ENCODE data around the gene ANOS1.
"Not testable (repeated sequence)": the region's sequence is repeated elsewhere in the genome, so short reads cannot be mapped to it uniquely, and the experiment has no call there.

The ANOS1 gene

DNA sequence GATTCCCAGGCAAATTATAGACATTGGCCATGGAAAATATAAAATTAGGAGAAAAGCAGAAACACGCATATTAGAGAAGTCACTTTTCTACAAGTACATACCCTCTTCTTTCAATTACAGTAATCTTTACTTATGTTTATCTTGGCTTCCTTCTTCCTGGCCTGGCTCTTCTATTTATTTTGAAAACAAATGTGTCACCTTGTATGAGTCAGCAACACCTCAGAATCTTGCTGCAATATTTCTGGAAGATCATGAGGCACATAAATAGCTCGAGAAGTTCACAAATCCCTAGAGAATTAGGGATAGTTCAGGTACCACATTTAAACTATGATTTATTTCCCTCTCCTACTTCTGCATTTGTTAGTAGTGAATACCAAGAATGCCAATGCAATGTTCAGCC, 124.6 kb downstream of the ANOS1 start:
- DNase-seq: no peak

DNA sequence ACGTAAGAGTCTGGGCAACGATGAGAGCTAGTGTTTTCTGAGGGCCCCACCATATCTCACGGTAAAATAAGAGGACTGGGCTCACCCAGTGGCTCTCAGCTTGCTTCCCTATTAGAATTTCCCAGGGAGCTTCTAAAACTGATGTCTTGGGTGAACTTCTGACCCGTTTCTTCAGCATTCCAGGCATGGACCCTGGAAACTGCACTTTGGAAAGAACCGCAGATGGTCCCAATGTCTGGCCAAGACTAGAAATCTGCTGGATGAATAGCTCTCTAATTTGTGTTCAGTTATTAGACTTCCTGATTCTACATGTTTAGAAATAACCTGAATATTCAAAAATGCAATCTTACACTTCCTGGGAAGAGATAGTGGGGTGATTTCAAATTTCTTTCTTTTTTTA, 127.8 kb downstream of the ANOS1 start:
- no peak for DNase-seq

DNA sequence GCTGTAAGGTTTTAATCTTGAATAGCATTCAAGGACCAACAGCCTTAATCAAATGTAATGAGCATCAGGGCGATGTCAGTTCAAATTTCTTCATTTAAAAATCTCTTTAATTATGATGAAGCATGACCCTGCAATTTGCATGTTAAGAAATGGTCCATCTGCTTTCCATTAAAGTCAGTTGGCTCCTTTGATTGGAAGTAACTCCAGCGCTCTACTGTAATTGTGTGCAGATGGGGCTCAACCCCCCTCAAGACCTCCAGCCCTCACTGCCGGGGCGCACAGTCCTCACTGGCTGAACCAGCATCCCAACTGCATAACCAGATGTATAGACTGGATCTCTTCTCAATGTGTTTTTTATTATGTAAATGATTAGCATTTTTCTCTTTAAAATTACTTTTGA, 140.4 kb downstream of the ANOS1 start:
- no peak for DNase-seq

DNA sequence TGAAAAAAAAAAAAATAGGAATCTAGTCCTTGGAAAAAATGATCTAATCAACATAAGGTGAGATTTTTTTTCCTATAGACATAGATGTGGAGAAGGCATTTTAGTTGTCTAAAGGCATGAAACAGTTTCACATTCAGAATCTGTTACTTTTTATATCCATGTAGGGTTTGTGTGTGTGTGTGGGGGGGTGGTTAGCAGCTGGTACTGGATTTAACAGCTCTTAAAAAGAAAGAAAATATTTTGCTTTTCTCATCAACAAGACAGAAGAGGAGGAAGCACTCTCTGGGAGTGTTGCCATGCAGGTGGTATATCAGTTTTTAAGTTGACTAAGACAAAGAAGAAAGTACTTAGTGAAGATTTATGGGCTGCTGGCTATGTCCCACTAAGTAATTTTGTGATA, 145.0 kb downstream of the ANOS1 start:
- no peak for DNase-seq

DNA sequence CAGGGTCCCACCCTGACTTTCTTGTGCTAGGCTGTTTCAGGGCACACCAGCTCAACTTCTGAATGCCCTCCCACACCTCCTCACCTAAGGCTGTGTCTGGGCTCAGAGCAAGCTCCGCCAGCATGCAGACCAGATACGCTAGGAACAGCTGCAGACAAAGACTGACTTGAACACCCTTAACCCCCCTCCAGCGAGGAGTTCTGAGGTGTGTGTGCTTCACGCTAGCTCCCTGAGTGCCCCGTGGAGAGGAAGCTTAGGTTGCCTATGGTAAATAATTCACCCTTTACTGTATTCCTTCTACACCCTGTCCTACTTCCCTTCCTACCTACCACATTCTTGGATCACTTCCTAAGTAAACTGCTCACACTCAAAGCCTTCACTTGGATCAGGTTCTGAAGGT, 152.3 kb downstream of the ANOS1 start:
- DNase-seq: no peak

DNA sequence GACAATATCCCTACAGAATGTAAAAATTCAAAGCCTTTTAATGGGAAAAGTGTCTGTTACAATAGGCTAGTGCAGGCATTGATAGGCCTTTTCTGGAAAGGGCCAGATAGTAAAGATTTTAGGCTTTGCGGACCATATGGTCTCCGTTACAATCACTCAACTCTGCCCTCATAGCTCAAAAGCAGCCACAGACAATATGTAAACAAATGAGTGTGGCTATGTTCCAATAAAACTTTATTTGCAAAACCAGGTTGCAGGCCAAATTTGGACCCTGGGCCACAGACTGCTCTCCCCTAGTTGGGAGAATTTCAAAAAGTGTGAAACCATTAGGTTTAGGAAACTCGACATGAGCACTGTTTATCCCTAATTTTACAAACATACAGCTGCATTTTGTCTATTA, 155.1 kb downstream of the ANOS1 start:
- DNase-seq: no peak

DNA sequence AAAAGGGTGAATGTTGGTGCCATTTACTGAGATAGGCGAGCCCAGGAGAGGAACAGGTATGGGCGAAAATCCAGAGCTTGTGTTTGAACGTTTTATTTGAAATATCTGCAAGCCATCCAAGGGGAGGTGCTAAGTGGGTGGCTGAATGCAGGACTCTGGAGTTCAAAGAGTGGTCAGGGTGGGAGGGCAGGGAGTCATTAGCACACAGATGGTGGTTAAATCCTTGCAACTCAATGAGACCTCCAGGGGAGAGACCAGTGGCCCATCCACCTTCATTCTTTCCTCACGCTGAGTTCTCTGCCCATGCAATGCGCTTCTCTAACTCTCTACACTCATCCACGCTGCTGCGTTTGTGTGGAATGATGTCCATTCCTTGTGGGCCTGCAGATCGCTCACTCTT, 166.2 kb downstream of the ANOS1 start:
- no peak for DNase-seq

DNA sequence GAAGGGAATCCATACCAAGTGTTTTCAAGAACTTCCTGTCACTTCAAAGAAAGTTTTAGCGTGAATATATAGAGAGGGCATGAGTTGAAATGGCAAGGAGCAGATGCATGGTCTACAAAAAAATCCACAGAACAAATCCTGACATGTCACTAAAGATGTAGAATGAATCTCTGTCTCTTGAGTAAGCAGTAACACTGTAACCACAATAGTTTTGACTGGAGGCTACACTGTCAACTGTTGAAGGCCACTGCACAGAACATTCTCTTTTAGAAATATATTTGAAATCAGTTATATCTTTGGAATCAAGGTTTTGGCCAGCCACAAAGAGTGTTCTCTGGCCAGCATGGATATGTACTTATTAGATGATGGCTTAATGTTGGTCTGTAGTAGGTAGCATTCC, 183.5 kb downstream of the ANOS1 start:
- DNase-seq: no peak

DNA sequence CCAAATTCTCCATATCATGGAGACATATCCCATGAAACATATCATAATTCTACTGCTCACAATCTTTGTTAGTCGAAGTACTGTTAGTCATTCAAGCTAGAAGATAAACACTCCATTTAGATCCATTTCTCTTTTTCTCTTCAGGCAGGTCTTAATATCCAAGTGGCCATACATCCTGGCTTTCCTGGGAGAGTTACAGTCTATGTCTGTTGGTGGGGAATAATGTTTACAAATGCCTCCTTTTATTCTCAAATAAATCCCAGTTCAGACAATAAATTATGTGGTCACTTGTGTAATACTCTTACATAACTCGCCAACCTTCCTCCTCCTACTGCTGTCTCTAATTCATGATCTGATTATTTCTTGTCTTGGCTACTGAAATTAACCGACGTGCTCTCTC, 185.2 kb downstream of the ANOS1 start:
- DNase-seq: no peak

DNA sequence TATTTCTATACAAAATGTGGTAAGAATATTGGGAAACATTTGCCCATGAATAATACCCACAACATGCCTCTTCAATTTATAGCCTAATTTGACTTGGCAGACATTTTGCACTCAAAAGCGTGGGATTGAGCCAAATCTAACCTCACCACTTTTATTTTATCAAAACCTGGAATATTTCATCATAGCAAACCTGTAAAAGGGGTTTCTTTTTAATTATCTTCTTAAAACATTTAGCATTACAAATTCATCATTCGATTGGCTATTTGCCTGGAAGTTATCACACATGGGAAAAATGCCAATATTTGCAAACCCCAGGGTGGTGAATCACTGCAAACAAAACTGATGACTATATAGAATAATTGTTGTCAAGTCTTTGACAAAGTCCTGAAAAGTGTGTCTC, 211.1 kb downstream of the ANOS1 start:
- no peak for DNase-seq

DNA sequence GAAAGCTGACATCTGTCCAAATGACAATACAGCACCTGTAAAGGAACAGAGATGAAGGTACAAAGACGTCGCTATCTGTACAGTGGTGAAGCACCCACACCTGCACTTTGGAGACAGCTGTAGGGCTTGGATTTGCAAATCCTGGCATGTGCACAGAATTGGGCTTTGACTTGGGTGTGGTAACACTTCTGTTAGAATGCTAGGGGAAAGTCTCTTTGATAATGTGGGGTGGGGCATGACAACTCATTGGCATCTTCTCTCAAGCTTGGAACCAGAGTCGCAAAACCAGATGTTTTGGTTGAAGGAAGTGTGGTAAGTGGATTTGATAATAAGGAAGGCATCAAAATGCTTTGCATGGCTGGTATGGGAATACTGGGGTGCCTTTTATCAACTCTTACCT, 211.8 kb downstream of the ANOS1 start:
- DNase-seq: no peak

DNA sequence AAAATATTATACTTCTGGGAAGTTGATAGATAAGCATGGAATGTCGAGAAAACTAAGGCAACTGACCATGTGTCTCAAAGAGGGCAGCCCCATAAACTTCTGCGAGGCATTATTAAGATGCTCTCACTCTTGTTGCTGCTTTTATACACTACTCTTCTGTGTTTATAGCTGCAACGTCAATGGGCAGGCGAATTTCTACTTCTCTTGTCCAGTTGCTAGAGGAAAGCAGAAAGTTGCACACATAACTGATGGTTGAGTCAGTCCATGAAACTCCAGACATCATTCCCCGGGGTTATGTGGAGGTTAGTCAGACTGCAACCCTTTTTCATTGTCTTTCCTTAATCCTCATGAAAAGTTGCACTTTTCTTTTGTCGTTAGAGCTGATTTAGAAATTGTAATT, 227.5 kb downstream of the ANOS1 start:
- no peak for DNase-seq

DNA sequence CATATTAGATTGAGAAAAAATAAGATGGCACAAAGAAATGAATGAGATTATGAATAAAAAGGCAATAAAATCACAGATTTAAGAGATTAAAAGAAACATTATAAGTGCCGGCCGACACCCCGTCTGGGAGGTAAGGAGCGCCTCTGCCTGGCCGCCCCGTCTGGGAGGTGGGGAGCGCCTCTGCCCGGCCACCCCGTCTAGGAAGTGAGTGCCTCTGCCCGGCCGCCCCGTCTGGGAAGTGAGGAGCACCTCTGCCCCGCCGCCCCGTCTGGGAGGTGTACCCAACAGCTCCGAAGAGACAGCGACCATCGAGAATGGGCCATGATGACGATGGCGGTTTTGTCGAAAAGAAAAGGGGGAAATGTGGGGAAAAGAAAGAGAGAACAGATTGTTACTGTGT, 229.8 kb downstream of the ANOS1 start:
- DNase-seq: not testable (repeated sequence)

DNA sequence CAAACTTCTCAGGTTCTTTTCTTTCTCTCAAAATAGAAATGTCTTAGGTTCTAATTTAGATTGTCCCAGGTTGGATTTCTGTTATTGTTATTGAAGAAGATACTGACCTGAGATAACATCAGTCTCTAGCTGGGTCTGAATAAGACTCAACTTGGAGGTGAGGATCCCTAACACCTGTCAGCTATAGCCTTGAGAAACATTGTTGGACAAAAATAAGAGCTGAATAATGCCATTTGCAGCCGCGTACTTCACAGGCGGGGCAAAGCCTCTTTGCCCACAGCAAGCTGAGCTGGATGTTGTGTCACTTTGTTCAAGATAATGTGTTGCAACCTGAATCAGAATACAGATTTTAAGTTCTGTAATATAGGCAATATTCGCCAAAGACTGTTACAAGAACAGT, 231.7 kb downstream of the ANOS1 start:
- DNase-seq: no peak

DNA sequence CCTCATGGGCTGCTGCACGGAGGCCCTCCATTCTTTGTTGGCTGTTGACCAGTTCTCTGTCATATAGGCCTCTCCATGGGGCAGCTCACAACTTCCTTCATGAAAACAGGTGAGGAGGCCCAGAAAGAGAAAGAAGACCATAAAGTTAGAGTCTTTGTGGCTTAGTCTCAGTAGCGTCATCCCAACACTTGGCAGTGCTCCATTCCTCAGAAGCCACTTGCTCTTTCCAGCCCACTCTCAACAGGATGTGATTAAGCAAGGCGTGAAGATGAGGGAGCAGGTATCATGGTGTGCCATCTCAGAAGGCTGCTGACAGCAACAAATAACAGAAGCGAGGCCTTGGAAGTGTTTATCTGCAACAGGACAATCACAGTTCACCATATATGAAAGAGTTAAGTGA, 236.9 kb downstream of the ANOS1 start:
- DNase-seq: not testable (repeated sequence)

DNA sequence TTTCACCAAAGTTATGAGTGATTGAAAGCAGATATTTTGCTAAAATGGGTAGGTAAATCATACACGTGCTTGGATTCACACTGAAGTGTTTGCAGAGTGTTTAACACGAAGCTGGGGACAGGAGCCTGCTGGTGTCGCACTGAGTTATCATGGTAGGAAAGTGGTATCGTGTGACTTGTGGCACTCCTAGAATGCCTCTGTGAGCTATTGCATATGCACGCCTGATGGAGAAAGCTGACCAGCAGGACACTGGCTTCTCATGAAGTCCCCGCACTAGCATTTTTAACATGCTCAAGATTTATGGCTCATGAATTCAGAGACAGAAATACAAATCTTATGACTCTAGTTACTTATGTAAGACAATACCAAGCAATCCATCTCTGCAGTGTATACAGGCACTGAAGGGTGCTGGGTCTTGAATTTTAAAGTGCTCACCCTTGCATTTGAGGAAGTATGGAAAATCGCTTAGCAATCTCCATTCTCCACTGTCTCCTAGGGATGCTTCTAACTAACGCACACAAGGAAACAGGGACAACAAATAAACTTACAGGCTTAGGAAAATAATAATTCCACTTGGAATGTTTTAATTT, 247.5 kb downstream of the ANOS1 start:
- DNase-seq: no peak
